ENCODE data around the gene KMO.
A peak's percentile ranks its signal among the peaks of the same experiment; 100 is the strongest.

The KMO gene

GRCh38 chr1:241631674-241632073, 99.5 kb downstream of the KMO start:
- DNase-seq, result no peak

GRCh38 chr1:241632987-241633386, 100.8 kb downstream of the KMO start:
- no peak for DNase-seq

GRCh38 chr1:241635556-241636152, 103.5 kb downstream of the KMO start:
- no peak for DNase-seq

GRCh38 chr1:241636291-241636690, 104.1 kb downstream of the KMO start:
- no peak for DNase-seq

GRCh38 chr1:241637046-241637590, 104.9 kb downstream of the KMO start:
- DNase-seq, result no peak

GRCh38 chr1:241637604-241638003, 105.4 kb downstream of the KMO start:
- DNase-seq, result no peak

- DNase-seq, result no peak
Measured at GRCh38 chr1:241638099-241638682, 106.0 kb downstream of the KMO start.

- DNase-seq, result peak in 1 of 2 donors; percentile 18
Measured at GRCh38 chr1:241638909-241639622, 106.9 kb downstream of the KMO start.

- peak in 1 of 2 donors; percentile 17 for DNase-seq
Measured at GRCh38 chr1:241639623-241640148, 107.5 kb downstream of the KMO start.

- DNase-seq, result peak; percentile 92 to 94
Measured at GRCh38 chr1:241640149-241640866, 108.1 kb downstream of the KMO start, which contains the start of the genes CHML and OPN3. Gene CHML (minus strand): TSS chr1:241640369. CDS start chr1:241635766, 4,603 bp downstream. Gene OPN3 (minus strand): TSS chr1:241640369. CDS start chr1:241640254, 115 bp downstream.

GRCh38 chr1:241640867-241641622, 108.9 kb downstream of the KMO start:
- no peak for DNase-seq

- no peak for DNase-seq
Measured at GRCh38 chr1:241641773-241642592, 109.8 kb downstream of the KMO start.

- no peak for DNase-seq
Measured at GRCh38 chr1:241642593-241642944, 110.4 kb downstream of the KMO start.

GRCh38 chr1:241644259-241644658, 112.1 kb downstream of the KMO start:
- no peak for DNase-seq

- no peak for DNase-seq
Measured at GRCh38 chr1:241645199-241645598, 113.0 kb downstream of the KMO start.
